ENCODE measurements around the gene SHISAL2B. TPM values are rescaled to one million over a fixed set of nuclear protein-coding genes. Genes with fewer than 3 reads are reported as not detected.
"Not testable (repeated sequence)": the region's sequence is repeated elsewhere in the genome, so short reads cannot be mapped to it uniquely, and the experiment has no call there.

SHISAL2B gene
- polyA plus RNA-seq, 3 donors = not detected

GRCh38 chr5:64700765-64701164, 10.5 kb downstream of the SHISAL2B start:
- H3K4me2 ChIP-seq (replicated peaks; ENCODE audit: extremely low read depth, low read length, poor library complexity, severe bottlenecking) = no peak overlapping the region
- Mint-ChIP-seq H3K4me3 (no peak overlapping the region), H3K27me3 (ENCODE audit: low read depth in 3 of 3) (peaks cover 2 to 4% (median 3%) of the 10 kb centered on the region in 3 donors), H3K4me1 (no peaks in the 10 kb centered on the region), H3K36me3 (no peaks in the 10 kb centered on the region), H3K9me3 (peaks cover 8 to 17% (median 13%) of the 10 kb centered on the region in 7 donors), H3K27ac (no peak overlapping the region)
- H3K27ac ChIP-seq (ENCODE audit: low read depth in 1 of 2, low read length in 2 of 2) = no peak overlapping the region
- no peaks in the 10 kb centered on the region for H3K79me2 ChIP-seq (ENCODE audit: insufficient read depth, low read length)
- H2AFZ ChIP-seq (ENCODE audit: insufficient read depth, low read depth, low read length, poor library complexity, severe bottlenecking) = no peak overlapping the region
- H4K20me1 ChIP-seq (ENCODE audit: insufficient read depth, low read length) = no peaks in the 10 kb centered on the region
- no peak overlapping the region for H3K9ac ChIP-seq (ENCODE audit: insufficient read depth, low read length, poor library complexity, severe bottlenecking)
- peaks cover 7 to 9% of the 10 kb centered on the region in 2 donors for H3K9me3 ChIP-seq (replicated peaks in 1 of 2; ENCODE audit: control insufficient read depth in 1 of 2, insufficient read depth in 1 of 2, low read length in 2 of 2)
- 100% methylated on average over 1 of the region's 4 CpGs for WGBS (ENCODE audit: insufficient coverage)
- peaks cover 0 to 7% of the 10 kb centered on the region in 2 donors for H3K27me3 ChIP-seq (ENCODE audit: control insufficient read depth in 2 of 2, insufficient read depth in 2 of 2, low read length in 2 of 2)
- no peak for TF ChIP-seq CTCF (IDR thresholded peaks at IDR 0.05)
- no peak overlapping the region for H3K4me3 ChIP-seq (replicated peaks in 1 of 3; ENCODE audit: low read depth in 2 of 3, low read length in 3 of 3)
- no peaks in the 10 kb centered on the region for H3K36me3 ChIP-seq (replicated peaks in 1 of 2; ENCODE audit: control insufficient read depth in 1 of 2, insufficient read depth in 2 of 2, low read length in 2 of 2)
- intact Hi-C loops (cut with micrococcal nuclease) = no loop called here
- no peaks in the 10 kb centered on the region for H3K4me1 ChIP-seq (ENCODE audit: control insufficient read depth in 1 of 2, insufficient read depth in 2 of 2, low read length in 2 of 2)
- DNase-seq = no peak

GRCh38 chr5:64706074-64706473, 15.8 kb downstream of the SHISAL2B start:
- DNase-seq; H4K20me1 ChIP-seq (ENCODE audit: insufficient read depth, low read length); H3K9ac ChIP-seq (ENCODE audit: insufficient read depth, low read length, poor library complexity, severe bottlenecking); H3K36me3 ChIP-seq (replicated peaks in 1 of 2; ENCODE audit: control insufficient read depth in 1 of 2, insufficient read depth in 2 of 2, low read length in 2 of 2); H3K27me3 Mint-ChIP-seq (ENCODE audit: low read depth in 3 of 3); H3K36me3 Mint-ChIP-seq; intact Hi-C loops (cut with micrococcal nuclease); H3K27ac ChIP-seq (ENCODE audit: low read depth in 1 of 2, low read length in 2 of 2); H3K27ac Mint-ChIP-seq; H3K9me3 Mint-ChIP-seq; H3K4me1 Mint-ChIP-seq; H3K27me3 ChIP-seq (ENCODE audit: control insufficient read depth in 2 of 2, insufficient read depth in 2 of 2, low read length in 2 of 2); H3K9me3 ChIP-seq (replicated peaks in 1 of 2; ENCODE audit: control insufficient read depth in 1 of 2, insufficient read depth in 1 of 2, low read length in 2 of 2); H3K4me1 ChIP-seq (ENCODE audit: control insufficient read depth in 1 of 2, insufficient read depth in 2 of 2, low read length in 2 of 2); H3K4me3 Mint-ChIP-seq; H3K4me2 ChIP-seq (replicated peaks; ENCODE audit: extremely low read depth, low read length, poor library complexity, severe bottlenecking); H2AFZ ChIP-seq (ENCODE audit: insufficient read depth, low read depth, low read length, poor library complexity, severe bottlenecking); H3K4me3 ChIP-seq (replicated peaks in 1 of 3; ENCODE audit: low read depth in 2 of 3, low read length in 3 of 3); H3K79me2 ChIP-seq (ENCODE audit: insufficient read depth, low read length): not testable (repeated sequence)
- WGBS (ENCODE audit: insufficient coverage) = 71% methylated on average over 1 of the region's 2 CpGs
